SK-N-SH (cell line): ENCODE measurements around the gene CISH. TPM values are rescaled to one million over a fixed set of nuclear protein-coding genes. Genes with fewer than 3 reads are reported as not detected.

Experiments
- CTCF ChIA-PET: fragments of 300-600, 350-600 bp; formaldehyde crosslinking; extraction: SDS; loops from one replicate; lab custom pipeline; 2021; lab: Yijun Ruan, JAX
- POLR2A ChIA-PET: fragments of 350-600 bp; sonication (Branson Sonifier 250); formaldehyde crosslinking; extraction: SDS; loops from one replicate; lab custom pipeline; 2020; ENCODE audit warnings: antibody characterized with exemption, inconsistent platforms; lab: Yijun Ruan, JAX
- DNase-seq: peaks from one replicate; pipeline ENCODE4 v3.0.0; 2012
- H2AFZ ChIP-seq: fragments of 200-600 bp; sonication (generic); 2 replicates; pipeline ENCODE4 v1.8.1; 2016; ENCODE audit warnings: antibody characterized with exemption, mild to moderate bottlenecking, low read depth
- H3F3A ChIP-seq: fragments of 200-600 bp; sonication (generic); replicated peaks from 2 replicates; pipeline ENCODE3; 2016; ENCODE audit warnings: antibody characterized with exemption, mild to moderate bottlenecking; ENCODE audit not compliant: insufficient read depth
- H3K27ac ChIP-seq, 2 experiments: fragments of 200-500 bp in 1 of 2; fragments of 200-600 bp in 1 of 2; sonication (Bioruptor generic) in 1 of 2; sonication (generic), shearing (Covaris generic) in 1 of 2; 2 replicates each; pipeline versions ENCODE4 v1.5.1 to v1.6.1; 2014 to 2016; ENCODE audit warnings: low read depth in 2 of 2, inconsistent platforms in 1 of 2, low read length in 1 of 2, mild to moderate bottlenecking in 1 of 2, mixed read lengths in 1 of 2
- H3K27me3 ChIP-seq: fragments of 200-600 bp; sonication (generic), shearing (Covaris generic); 2 replicates; pipeline ENCODE4 v1.6.1; 2016; ENCODE audit warnings: mixed run types; ENCODE audit not compliant: insufficient read depth
- H3K36me3 ChIP-seq, 2 experiments: fragments of 200-500 bp in 1 of 2; fragments of 200-600 bp in 1 of 2; sonication (Bioruptor generic) in 1 of 2; sonication (generic) in 1 of 2; replicated peaks in 1 of 2; 2 replicates each; pipeline versions ENCODE3 to v1.5.1; 2014 to 2016; ENCODE audit warnings: low read length in 1 of 2, mild to moderate bottlenecking in 1 of 2; ENCODE audit not compliant: insufficient read depth in 2 of 2, control insufficient read depth in 1 of 2
- H3K4me1 ChIP-seq, 2 experiments: fragments of 200-500 bp in 1 of 2; fragments of 200-600 bp in 1 of 2; sonication (Bioruptor generic) in 1 of 2; sonication (generic), shearing (Covaris generic) in 1 of 2; 2 replicates each; pipeline versions ENCODE4 v1.5.1 to v1.6.1; 2014 to 2016; ENCODE audit warnings: low read depth in 1 of 2, low read length in 1 of 2, mixed run types in 1 of 2; ENCODE audit not compliant: insufficient read depth in 2 of 2, control insufficient read depth in 1 of 2
- H3K4me2 ChIP-seq: fragments of 200-600 bp; sonication (generic), shearing (Covaris generic); 2 replicates; pipeline ENCODE4 v1.6.1; 2017; ENCODE audit warnings: mixed run types
- H3K4me3 ChIP-seq, 2 experiments: fragments of 200-500 bp in 1 of 2; fragments of 200-600 bp in 1 of 2; sonication (Bioruptor generic) in 1 of 2; sonication (generic), shearing (Covaris generic) in 1 of 2; 2 replicates each; pipeline versions ENCODE4 v1.5.1 to v1.8.1; 2014 to 2016; ENCODE audit warnings: low read depth in 2 of 2, inconsistent platforms in 1 of 2, low read length in 1 of 2, mild to moderate bottlenecking in 1 of 2, mixed read lengths in 1 of 2, moderate library complexity in 1 of 2
- H3K79me2 ChIP-seq: fragments of 200-600 bp; sonication (generic); 2 replicates; pipeline ENCODE4 v1.8.1; 2017; ENCODE audit warnings: mild to moderate bottlenecking; ENCODE audit not compliant: insufficient read depth
- H3K9ac ChIP-seq: fragments of 200-600 bp; sonication (generic); 2 replicates; pipeline ENCODE4 v1.6.1; 2017; ENCODE audit warnings: mixed run types
- H3K9me2 ChIP-seq: fragments of 200-600 bp; sonication (generic); 2 replicates; pipeline ENCODE4 v1.6.1; 2017; ENCODE audit warnings: mixed run types
- H3K9me3 ChIP-seq: fragments of 200-600 bp; sonication (generic); 2 replicates; pipeline ENCODE4 v1.6.1; 2017; ENCODE audit warnings: mixed run types, mild to moderate bottlenecking, moderate library complexity
- H4K20me1 ChIP-seq: fragments of 200-600 bp; sonication (generic); 2 replicates; pipeline ENCODE4 v1.6.1; 2017; ENCODE audit warnings: mild to moderate bottlenecking, mixed run types; ENCODE audit not compliant: insufficient read depth
- CHD2 ChIP-seq: fragments of 150-350 bp; IDR thresholded peaks from 2 replicates; pipeline ENCODE4 v1.6.1; 2018; ENCODE audit warnings: low read length; ENCODE audit not compliant: partially characterized antibody
- CTCF ChIP-seq: fragments of 200-600 bp; sonication (generic); IDR thresholded peaks from 2 replicates; pipeline ENCODE4 v1.6.1; 2017; ENCODE audit warnings: antibody characterized with exemption, mild to moderate bottlenecking, moderate library complexity
- EP300 ChIP-seq, 2 experiments: IDR thresholded peaks; 2 replicates each; pipeline versions ENCODE4 v1.4.0 to v1.6.1; 2012; ENCODE audit warnings: borderline replicate concordance in 1 of 2, low read depth in 1 of 2, low read length in 1 of 2
- EZH2phosphoT487 ChIP-seq: fragments of 200-600 bp; sonication (generic); IDR thresholded peaks from 2 replicates; pipeline ENCODE4 v1.6.1; 2017; ENCODE audit warnings: low read depth, mixed run types, mild to moderate bottlenecking, antibody characterized with exemption, moderate library complexity, borderline replicate concordance
- FOXJ3 ChIP-seq: sonication (generic); formaldehyde crosslinking; IDR thresholded peaks from 2 replicates; pipeline ENCODE4 v1.5.1; 2020; ENCODE audit warnings: mild to moderate bottlenecking, missing genetic modification reagents
- GATA2 ChIP-seq: sonication (generic); formaldehyde crosslinking; IDR thresholded peaks from 2 replicates; pipeline ENCODE4 v1.5.0; 2020; ENCODE audit warnings: mild to moderate bottlenecking, missing genetic modification reagents
- JUND ChIP-seq: IDR thresholded peaks from 2 replicates; pipeline ENCODE4 v1.4.0; 2012
- MEF2A ChIP-seq: IDR thresholded peaks from 2 replicates; pipeline ENCODE4 v1.4.0; 2012; ENCODE audit warnings: low read depth, borderline replicate concordance
- MXI1 ChIP-seq: IDR thresholded peaks from 2 replicates; pipeline ENCODE4 v1.6.1; 2012; ENCODE audit warnings: mild to moderate bottlenecking, low read depth, low read length, improper control_type of control experiment
- NFIC ChIP-seq: IDR thresholded peaks from 2 replicates; pipeline ENCODE4 v1.4.0; 2012; ENCODE audit warnings: borderline replicate concordance
- NRF1 ChIP-seq: IDR thresholded peaks from 2 replicates; pipeline ENCODE4 v1.6.1; 2012; ENCODE audit warnings: low read depth, mild to moderate bottlenecking, low read length
- RAD21 ChIP-seq: IDR thresholded peaks from 2 replicates; pipeline ENCODE4 v1.6.1; 2012; ENCODE audit warnings: mild to moderate bottlenecking, low read length
- REST ChIP-seq: IDR thresholded peaks from 2 replicates; pipeline ENCODE4 v1.6.1; 2012; ENCODE audit warnings: mild to moderate bottlenecking, low read depth, low read length, moderate library complexity
- RXRA ChIP-seq: IDR thresholded peaks from 2 replicates; pipeline ENCODE4 v1.4.0; 2012; ENCODE audit warnings: low read depth, mild to moderate bottlenecking, borderline replicate concordance
- TAF1 ChIP-seq: IDR thresholded peaks from 2 replicates; pipeline ENCODE4 v1.6.1; 2012; ENCODE audit warnings: low read depth, mild to moderate bottlenecking, low read length, moderate library complexity, borderline replicate concordance
- TCF12 ChIP-seq: IDR thresholded peaks from 2 replicates; pipeline ENCODE4 v1.4.0; 2012
- TEAD4 ChIP-seq: IDR thresholded peaks from 2 replicates; pipeline ENCODE4 v1.4.0; 2012; ENCODE audit warnings: mild to moderate bottlenecking, borderline replicate concordance; ENCODE audit not compliant: insufficient read depth
- USF1 ChIP-seq: IDR thresholded peaks from 2 replicates; pipeline ENCODE4 v1.4.0; 2012; ENCODE audit warnings: low read depth, borderline replicate concordance
- YY1 ChIP-seq: IDR thresholded peaks from 2 replicates; pipeline ENCODE4 v1.4.0; 2012; ENCODE audit warnings: low read depth, mild to moderate bottlenecking
- WGBS: methylation state at CpG from one replicate; pipeline ENCODE4 v1.1.6; 2017; ENCODE audit warnings: low lambda C conversion rate; 5-methylcytosine and 5-hydroxymethylcytosine counted together
- polyA plus RNA-seq, 3 experiments: library from polyadenylated mRNA; depleted of rRNA; stranded (reverse); fragments of >200 nt; gene quantifications; 2 replicates each; pipeline ENCODE4 v1.2.3, GENCODE V29; 2012
- TF ChIP-seq, protein P1 (sequence below): fragments of 150-350 bp; IDR thresholded peaks from 2 replicates; pipeline ENCODE4 v1.6.1; 2017; ENCODE audit warnings: antibody characterized with exemption, low read length, low read depth, borderline replicate concordance
- TF ChIP-seq, protein P2 (sequence below): IDR thresholded peaks from 2 replicates; pipeline ENCODE4 v1.4.0; 2012; ENCODE audit warnings: low read depth, borderline replicate concordance
- TF ChIP-seq, protein P3 (sequence below): IDR thresholded peaks from 2 replicates; pipeline ENCODE4 v1.4.0; 2012; ENCODE audit warnings: low read depth

The CISH gene
- polyA plus RNA-seq, 1 of the 3 experiments (the other 2 are of a cell fraction): 2.6 TPM

DNA sequence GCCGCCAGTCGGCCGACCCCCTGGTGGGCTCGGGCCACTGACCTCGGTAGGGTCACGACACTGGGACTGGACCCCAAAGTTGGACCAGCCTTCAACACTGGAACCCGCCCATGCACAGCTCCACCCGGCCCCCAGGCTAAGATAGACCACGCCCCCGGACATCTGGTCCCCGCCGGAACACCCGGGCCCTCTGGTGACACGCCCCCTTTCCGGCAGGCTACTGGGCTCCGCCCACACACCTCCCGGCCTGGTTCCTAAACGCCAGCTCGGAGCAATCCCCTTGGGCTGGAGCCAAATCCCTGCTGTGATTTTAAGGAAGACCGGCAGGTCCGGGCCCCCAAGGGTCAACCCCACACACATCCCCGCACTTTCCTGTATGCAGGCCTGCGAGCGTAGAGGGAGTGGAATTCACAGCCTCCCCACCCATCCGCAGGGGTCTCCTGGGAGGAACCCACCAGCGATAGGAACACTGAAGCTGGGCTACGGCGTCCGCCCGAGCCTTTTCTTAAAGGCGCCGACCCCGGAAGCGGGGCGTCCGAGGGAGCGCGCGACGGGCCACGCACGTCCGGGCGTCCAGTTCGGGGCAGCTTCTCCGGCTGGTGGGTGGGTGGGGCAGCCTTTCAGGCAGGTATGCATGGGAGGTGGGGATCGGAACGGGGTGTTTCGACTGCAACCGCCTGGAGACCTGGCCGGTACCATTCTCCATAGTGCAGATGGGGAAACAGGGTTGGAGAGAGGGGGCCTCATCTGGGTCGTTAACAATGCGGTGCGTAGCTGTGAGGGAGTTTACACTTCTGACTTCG is 42.4 kb downstream of the CISH start, which contains the start of gene HEMK1:
HEMK1 (plus strand) TSS at position 576 of the 803 bp plus-strand sequence. CDS start 1,583 bp downstream, outside the sequence.
- peak; percentile 99 for DNase-seq
- H3K27me3 ChIP-seq: no peaks in the 10 kb centered on the region
- POLR2A ChIA-PET: interaction anchor here (0.6 to 2.6 kb wide), 21 partner anchors 9 to 816 kb away, joined by 3 to 23 read pairs (median 4); partner anchors contain the start of genes CISH, CYB561D2, MANF and NPRL2
- H3K9me2 ChIP-seq: no peaks in the 10 kb centered on the region
- H2AFZ ChIP-seq: peak within 1 kb of the TSS; percentile 95
- H3K9ac ChIP-seq: peak within 1 kb of the TSS; percentile 83
- peak within 1 kb of the TSS; percentile 92 for H3K4me2 ChIP-seq
- H3K4me1 ChIP-seq: peaks cover 0 to 22% of the 10 kb centered on the region in 2 experiments; a peak in 1 of 4 replicates
- H3K9me3 ChIP-seq: no peaks in the 10 kb centered on the region
- H3K4me3 ChIP-seq: peak within 1 kb of the TSS; percentile 71 to 81
- CTCF ChIA-PET: interaction anchor here (0.8 to 31.2 kb wide), 8 partner anchors 10 to 820 kb away, joined by 3 to 648 read pairs (median 8); partner anchors contain the start of genes CISH and MAPKAPK3
- H3K79me2 ChIP-seq: peaks cover 9% of the 10 kb centered on the region
- 0% methylated on average over 10 of the region's 55 CpGs for WGBS
- peak within 1 kb of the TSS; percentile 86 to 96 for H3K27ac ChIP-seq
- H3F3A ChIP-seq: no peaks in the 10 kb centered on the region
- peaks cover 4 to 12% of the 10 kb centered on the region in 2 experiments for H3K36me3 ChIP-seq
- no peaks in the 10 kb centered on the region for H4K20me1 ChIP-seq
- TF ChIP-seq FOXJ3 (CRISPR knock-in tag) (no peak), NFIC (peak; percentile 80), YY1 (no peak), USF1 (peak; percentile 54), MXI1 (peak; percentile 66; the same call in 1 of the 2 replicates), JUND (no peak), EZH2phosphoT487 (no peak), EP300 (IDR thresholded peaks at IDR 0.05; ENCODE audit: borderline replicate concordance in 1 of 2, low read depth in 1 of 2, low read length in 1 of 2) (peak in 1 of 2 experiments; percentile 48; a peak in 1 of 4 replicates), RAD21 (no peak), REST (peak; percentile 63), TEAD4 (no peak), GATA2 (no peak), TAF1 (peak; percentile 85), RXRA (no peak), TCF12 (peak; percentile 32), NRF1 (no peak), MEF2A (no peak; the same call in 1 of the 2 replicates), CHD2 (peak; percentile 62), CTCF (no peak)
- TF ChIP-seq, protein P1, sequence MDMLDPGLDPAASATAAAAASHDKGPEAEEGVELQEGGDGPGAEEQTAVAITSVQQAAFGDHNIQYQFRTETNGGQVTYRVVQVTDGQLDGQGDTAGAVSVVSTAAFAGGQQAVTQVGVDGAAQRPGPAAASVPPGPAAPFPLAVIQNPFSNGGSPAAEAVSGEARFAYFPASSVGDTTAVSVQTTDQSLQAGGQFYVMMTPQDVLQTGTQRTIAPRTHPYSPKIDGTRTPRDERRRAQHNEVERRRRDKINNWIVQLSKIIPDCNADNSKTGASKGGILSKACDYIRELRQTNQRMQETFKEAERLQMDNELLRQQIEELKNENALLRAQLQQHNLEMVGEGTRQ: no peak
- TF ChIP-seq, protein P2, sequence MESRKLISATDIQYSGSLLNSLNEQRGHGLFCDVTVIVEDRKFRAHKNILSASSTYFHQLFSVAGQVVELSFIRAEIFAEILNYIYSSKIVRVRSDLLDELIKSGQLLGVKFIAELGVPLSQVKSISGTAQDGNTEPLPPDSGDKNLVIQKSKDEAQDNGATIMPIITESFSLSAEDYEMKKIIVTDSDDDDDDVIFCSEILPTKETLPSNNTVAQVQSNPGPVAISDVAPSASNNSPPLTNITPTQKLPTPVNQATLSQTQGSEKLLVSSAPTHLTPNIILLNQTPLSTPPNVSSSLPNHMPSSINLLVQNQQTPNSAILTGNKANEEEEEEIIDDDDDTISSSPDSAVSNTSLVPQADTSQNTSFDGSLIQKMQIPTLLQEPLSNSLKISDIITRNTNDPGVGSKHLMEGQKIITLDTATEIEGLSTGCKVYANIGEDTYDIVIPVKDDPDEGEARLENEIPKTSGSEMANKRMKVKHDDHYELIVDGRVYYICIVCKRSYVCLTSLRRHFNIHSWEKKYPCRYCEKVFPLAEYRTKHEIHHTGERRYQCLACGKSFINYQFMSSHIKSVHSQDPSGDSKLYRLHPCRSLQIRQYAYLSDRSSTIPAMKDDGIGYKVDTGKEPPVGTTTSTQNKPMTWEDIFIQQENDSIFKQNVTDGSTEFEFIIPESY: 0 out of 2 replicates have a peak, but pooled peaks have one; percentile 25
- TF ChIP-seq, protein P3, sequence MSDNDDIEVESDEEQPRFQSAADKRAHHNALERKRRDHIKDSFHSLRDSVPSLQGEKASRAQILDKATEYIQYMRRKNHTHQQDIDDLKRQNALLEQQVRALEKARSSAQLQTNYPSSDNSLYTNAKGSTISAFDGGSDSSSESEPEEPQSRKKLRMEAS: peak; percentile 71
